ENCODE data around the gene LMBR1L. TPM values are rescaled to one million over a fixed set of nuclear protein-coding genes. Genes with fewer than 3 reads are reported as not detected.
A peak's percentile ranks its signal among the peaks of the same experiment; 100 is the strongest.
"Not testable (repeated sequence)": the region's sequence is repeated elsewhere in the genome, so short reads cannot be mapped to it uniquely, and the experiment has no call there.

The LMBR1L gene, protein sequence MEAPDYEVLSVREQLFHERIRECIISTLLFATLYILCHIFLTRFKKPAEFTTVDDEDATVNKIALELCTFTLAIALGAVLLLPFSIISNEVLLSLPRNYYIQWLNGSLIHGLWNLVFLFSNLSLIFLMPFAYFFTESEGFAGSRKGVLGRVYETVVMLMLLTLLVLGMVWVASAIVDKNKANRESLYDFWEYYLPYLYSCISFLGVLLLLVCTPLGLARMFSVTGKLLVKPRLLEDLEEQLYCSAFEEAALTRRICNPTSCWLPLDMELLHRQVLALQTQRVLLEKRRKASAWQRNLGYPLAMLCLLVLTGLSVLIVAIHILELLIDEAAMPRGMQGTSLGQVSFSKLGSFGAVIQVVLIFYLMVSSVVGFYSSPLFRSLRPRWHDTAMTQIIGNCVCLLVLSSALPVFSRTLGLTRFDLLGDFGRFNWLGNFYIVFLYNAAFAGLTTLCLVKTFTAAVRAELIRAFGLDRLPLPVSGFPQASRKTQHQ
- polyA plus RNA-seq (ENCODE audit: low read depth in 6 of 6) = 10 to 100 TPM; 42.4 to 93.6 (median 59.1) TPM

DNA sequence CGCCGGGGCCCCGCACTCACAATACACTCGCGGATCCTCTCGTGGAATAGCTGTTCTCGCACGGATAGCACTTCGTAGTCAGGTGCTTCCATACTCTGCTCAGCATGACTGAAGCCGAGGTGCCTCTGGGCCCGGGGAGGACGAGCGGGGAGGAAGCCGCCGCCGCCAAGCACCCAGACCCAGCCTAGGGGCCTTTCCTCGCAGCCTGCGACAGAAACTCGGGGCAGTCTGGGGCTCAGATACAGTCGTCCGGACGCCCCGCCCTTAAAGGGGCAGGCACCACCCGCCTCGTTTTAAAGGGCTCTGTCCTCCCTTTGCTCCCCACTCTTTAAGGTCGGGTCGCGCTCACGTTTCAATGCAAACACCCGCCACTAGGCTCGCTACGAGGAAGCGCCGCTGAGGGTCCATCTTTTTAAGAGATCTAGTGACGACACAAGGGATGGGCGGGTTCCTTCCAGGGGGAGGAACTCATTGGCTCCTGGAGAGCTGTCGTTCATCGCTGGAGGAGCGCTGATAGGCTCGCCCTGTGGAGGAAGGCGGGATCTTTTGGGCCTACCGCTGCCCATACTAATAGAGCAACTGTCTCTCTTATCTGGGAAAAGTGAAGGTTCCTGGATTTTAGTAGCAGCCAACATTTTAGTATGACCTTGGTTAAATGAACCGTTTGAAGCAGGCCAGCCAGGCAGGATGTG is at the start of gene LMBR1L:
Gene LMBR1L (minus strand): TSS at position 384 of the 692 bp plus-strand sequence. CDS start 292 bp downstream, at position 92.
- ATAC-seq (ENCODE audit: low read depth in 2 of 2) (peak; percentile 89), DNase-seq (peak; percentile 97)
- peak within 1 kb of the TSS; percentile 96 to 100 (median 98) for H3K4me3 Mint-ChIP-seq
- no peaks in the 10 kb centered on the region for H3K9me3 Mint-ChIP-seq
- peak within 1 kb of the TSS; percentile 96 to 99 (median 98) for H3K27ac Mint-ChIP-seq
- peaks cover 36 to 53% (median 37%) of the 10 kb centered on the region in 3 donors for H3K4me1 Mint-ChIP-seq
- no peaks in the 10 kb centered on the region for H3K27me3 Mint-ChIP-seq
- H3K36me3 Mint-ChIP-seq = no peaks in the 10 kb centered on the region

DNA sequence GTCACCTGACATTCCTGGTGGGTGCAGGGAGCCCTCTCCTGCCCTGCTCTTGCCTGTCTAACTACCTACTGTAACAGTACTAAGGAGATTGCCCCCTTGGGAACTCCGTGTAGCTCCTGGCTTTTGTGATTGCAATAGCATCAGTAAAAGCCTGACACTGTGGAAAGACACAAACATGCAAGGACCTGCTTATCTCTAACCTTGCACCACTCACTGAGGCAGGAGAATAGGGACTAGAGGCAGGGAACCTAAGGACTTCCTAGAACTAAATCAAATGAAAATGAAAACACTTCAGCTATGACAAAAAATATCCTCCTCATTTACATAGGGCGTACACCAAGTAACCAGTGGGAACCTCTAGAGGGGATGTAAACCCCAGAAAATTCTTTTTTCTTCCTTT is 49.8 kb upstream of the LMBR1L start:
- DNase-seq = peak; percentile 34
- H3K9me3 Mint-ChIP-seq = no peaks in the 10 kb centered on the region
- H3K4me1 Mint-ChIP-seq = peaks cover 24 to 48% (median 38%) of the 10 kb centered on the region in 3 donors
- H3K4me3 Mint-ChIP-seq = peak overlapping the region; percentile 60 to 91 (median 81)
- H3K27me3 Mint-ChIP-seq = no peaks in the 10 kb centered on the region
- H3K36me3 Mint-ChIP-seq = no peaks in the 10 kb centered on the region
- peak overlapping the region; percentile 88 to 93 (median 90) for H3K27ac Mint-ChIP-seq
- peak; percentile 65 to 73 for ATAC-seq (ENCODE audit: low read depth in 2 of 2)

DNA sequence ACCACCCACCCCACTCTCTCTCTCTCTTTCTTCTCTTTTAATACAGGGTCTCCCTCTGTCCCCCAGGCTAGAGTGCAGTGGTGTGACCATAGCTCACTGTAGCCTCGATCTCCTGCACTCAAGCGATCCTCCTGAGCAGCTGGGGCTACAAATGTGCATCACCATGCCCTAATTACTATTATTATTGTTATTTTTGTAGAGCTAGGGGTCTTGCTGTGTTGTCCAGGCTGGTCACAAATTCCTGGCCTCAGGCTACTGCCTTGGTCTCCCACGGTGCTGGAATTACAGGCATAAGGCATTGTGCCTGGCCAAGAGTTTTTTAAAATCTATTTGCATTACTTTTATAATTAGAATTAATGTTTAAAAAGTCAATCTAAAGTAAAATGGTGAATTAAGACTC is 43.6 kb upstream of the LMBR1L start:
- Mint-ChIP-seq H3K9me3 (no peaks in the 10 kb centered on the region), H3K27me3 (no peaks in the 10 kb centered on the region), H3K4me1 (peaks cover 6 to 22% (median 10%) of the 10 kb centered on the region in 3 donors), H3K36me3 (peaks cover 0 to 3% of the 10 kb centered on the region in 2 donors), H3K4me3 (no peak overlapping the region), H3K27ac (peak overlapping the region in 1 of 6 donors; percentile 53)
- ATAC-seq (ENCODE audit: low read depth in 2 of 2) (no peak), DNase-seq (no peak)

DNA sequence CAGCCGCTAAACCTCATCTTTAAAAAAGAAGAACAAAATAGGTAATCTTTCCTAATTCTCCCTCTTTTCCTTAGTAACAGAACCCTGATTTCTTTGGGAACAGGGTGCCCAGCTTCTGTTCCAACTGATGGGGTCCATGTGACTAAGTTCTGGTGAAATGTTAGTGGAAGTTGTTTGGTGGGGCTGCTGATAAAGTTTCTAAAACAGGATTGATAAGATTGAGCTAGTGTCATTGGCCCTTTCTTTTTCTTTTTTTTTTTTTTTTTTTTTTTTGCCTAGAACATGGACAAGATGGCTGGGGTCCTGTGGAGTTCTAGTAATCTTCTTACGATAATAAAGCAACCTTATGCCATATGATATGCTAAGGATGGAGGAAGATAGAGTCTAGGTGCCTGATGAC is 36.7 kb upstream of the LMBR1L start:
- Mint-ChIP-seq H3K36me3 (peaks cover 8 to 9% of the 10 kb centered on the region in 2 donors), H3K27ac (peak overlapping the region in 1 of 6 donors; percentile 36), H3K27me3 (no peaks in the 10 kb centered on the region), H3K9me3 (no peaks in the 10 kb centered on the region), H3K4me1 (peaks cover 0 to 9% (median 4%) of the 10 kb centered on the region in 3 donors), H3K4me3 (no peak overlapping the region)
- DNase-seq (no peak), ATAC-seq (ENCODE audit: low read depth in 2 of 2) (no peak)

DNA sequence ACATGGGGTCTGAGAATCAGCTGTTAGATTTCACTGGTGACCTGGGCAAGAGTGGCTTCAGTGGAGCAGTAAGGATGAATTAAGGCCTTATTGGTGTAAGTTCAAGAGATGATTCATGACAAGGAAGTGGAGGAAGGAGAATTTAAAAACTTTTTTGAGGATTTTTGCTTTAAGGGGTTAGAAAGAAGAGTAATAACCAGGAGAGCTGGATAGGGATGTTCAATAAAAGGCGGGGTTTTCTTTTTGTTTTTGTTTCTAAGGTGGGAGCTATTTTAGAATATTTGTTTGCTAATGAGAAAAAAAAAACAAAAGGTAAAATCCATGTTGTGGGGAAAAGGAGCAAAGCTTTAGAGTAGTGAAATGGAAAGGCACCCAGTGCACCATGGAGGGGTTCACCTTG is 35.8 kb upstream of the LMBR1L start:
- DNase-seq (no peak), ATAC-seq (ENCODE audit: low read depth in 2 of 2) (no peak)
- H3K4me1 Mint-ChIP-seq = peaks cover 0 to 9% (median 4%) of the 10 kb centered on the region in 3 donors
- H3K27me3 Mint-ChIP-seq = no peaks in the 10 kb centered on the region
- H3K27ac Mint-ChIP-seq = no peak overlapping the region
- peaks cover 8 to 9% of the 10 kb centered on the region in 2 donors for H3K36me3 Mint-ChIP-seq
- H3K9me3 Mint-ChIP-seq = no peaks in the 10 kb centered on the region
- H3K4me3 Mint-ChIP-seq = no peak overlapping the region

DNA sequence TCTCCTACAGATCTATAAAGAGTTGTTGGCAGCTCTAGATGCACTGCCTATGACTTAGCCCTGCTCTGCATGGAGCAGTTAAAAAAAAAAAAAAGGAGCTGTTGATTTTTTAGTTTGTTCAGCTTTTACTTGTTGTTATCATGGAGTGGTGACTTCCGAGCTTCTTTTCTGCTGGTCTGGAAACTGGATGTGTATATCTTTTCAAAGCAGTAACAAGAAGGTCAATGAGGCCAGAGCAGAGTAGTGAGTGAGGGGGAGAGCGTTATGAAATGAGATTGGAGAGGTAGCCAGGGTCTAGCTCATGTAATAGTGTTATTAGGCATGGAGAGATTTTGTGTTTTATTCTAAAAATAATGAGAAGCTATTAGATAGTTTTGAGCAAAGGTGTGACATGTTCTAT is 33.7 kb upstream of the LMBR1L start:
- H3K4me3 Mint-ChIP-seq = no peak overlapping the region
- H3K27me3 Mint-ChIP-seq = no peaks in the 10 kb centered on the region
- no peak overlapping the region for H3K27ac Mint-ChIP-seq
- H3K9me3 Mint-ChIP-seq = no peaks in the 10 kb centered on the region
- H3K36me3 Mint-ChIP-seq = peaks cover 6 to 8% of the 10 kb centered on the region in 2 donors
- no peak for DNase-seq
- H3K4me1 Mint-ChIP-seq = no peaks in the 10 kb centered on the region
- ATAC-seq (ENCODE audit: low read depth in 2 of 2) = no peak

DNA sequence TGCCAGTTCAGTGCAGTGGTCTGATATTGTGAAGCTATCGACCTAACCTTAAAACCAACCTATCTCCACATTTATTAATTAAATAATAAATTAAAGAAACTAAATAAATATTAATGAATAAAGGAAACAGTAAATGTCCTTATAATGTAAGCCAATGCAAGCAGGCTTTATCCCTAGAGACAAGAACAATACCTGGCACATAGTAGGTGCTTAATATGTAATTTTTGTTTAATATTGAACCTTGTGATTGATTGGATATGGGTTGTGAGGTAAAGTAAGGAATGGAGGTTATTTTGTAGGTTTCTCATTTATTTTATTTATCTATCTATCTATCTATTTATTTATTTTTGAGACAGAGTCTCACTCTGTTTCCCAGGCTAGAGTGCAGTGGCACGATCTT is 28.4 kb upstream of the LMBR1L start:
- Mint-ChIP-seq H3K9me3 (no peaks in the 10 kb centered on the region), H3K4me3 (no peak overlapping the region), H3K27ac (no peak overlapping the region), H3K4me1 (peaks cover 0 to 3% (median under 1%) of the 10 kb centered on the region in 3 donors), H3K36me3 (no peaks in the 10 kb centered on the region), H3K27me3 (no peaks in the 10 kb centered on the region)
- DNase-seq (no peak), ATAC-seq (ENCODE audit: low read depth in 2 of 2) (no peak)

DNA sequence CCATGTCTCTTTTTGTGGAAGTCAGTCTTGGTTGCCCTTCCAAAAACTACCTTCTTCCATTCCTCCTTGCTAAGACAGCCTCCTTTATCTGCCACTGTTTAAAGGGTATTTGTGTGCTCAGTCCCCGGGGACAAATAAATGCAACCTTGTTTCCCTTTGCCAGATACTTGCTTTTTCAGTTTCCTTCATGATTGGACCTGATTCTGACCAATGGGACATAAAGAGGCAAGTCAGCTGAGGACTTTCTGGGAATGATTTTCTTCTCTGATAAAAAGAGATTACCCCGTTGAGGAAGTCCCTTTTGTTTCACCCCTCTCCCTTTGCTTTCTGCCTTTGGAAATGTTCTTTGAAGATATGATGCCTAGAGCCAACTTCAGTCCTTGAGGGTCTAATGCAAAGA is 27.9 kb upstream of the LMBR1L start:
- Mint-ChIP-seq H3K4me1 (peaks cover 0 to 3% (median 3%) of the 10 kb centered on the region in 3 donors), H3K27ac (no peak overlapping the region), H3K4me3 (no peak overlapping the region), H3K9me3 (no peaks in the 10 kb centered on the region), H3K27me3 (no peaks in the 10 kb centered on the region), H3K36me3 (no peaks in the 10 kb centered on the region)
- DNase-seq = no peak
- ATAC-seq (ENCODE audit: low read depth in 2 of 2) = no peak

DNA sequence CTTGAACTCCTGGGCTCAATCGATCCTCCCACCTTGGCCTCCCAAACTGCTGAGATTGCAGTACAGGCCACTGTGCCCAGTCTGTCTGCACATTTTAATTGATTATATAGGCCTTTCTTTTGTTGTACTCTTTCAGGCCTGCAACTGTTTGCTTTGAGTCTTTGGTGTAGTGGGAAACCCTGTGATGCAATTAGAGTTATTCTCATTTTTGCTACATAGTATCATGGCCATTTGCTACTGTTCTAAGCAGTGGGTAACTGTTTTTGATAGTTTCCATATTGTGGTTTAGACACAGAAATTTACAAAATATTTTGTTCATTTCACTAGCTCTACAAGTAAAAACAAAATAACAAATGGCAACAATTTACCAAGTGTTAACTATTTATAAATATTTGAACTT is 26.8 kb upstream of the LMBR1L start:
- no peaks in the 10 kb centered on the region for H3K36me3 Mint-ChIP-seq
- no peaks in the 10 kb centered on the region for H3K27me3 Mint-ChIP-seq
- ATAC-seq (ENCODE audit: low read depth in 2 of 2) = no peak
- DNase-seq = no peak
- no peak overlapping the region for H3K27ac Mint-ChIP-seq
- H3K4me3 Mint-ChIP-seq = peak overlapping the region in 1 of 8 donors; percentile 24
- peaks cover 0 to 10% (median 3%) of the 10 kb centered on the region in 3 donors for H3K4me1 Mint-ChIP-seq
- no peaks in the 10 kb centered on the region for H3K9me3 Mint-ChIP-seq

DNA sequence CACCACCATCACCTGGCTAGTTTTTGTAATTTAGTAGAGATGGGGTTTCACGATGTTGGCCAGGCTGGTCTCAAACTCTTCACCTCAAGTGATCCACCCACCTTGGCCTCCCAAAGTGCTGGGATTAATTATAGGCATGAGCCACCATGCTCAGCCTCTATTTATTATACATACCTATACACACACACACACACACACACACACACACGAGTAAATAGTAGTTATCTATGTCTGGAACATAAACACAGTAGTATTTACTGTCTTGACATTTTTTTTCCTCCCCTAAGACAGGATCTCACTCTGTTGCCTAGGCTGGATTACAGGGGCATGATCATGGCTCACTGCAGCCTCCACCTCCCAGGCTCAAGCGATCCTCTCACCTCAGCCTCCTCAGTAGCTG is 26.4 kb upstream of the LMBR1L start:
- DNase-seq; H3K9me3 Mint-ChIP-seq; H3K27me3 Mint-ChIP-seq; ATAC-seq (ENCODE audit: low read depth in 2 of 2); H3K36me3 Mint-ChIP-seq: not testable (repeated sequence)
- H3K4me1 Mint-ChIP-seq = peaks cover 4 to 15% (median 6%) of the 10 kb centered on the region in 3 donors
- peak overlapping the region in 1 of 6 donors; percentile 65 for H3K27ac Mint-ChIP-seq
- peak overlapping the region in 2 of 8 donors; percentile 24 to 59 for H3K4me3 Mint-ChIP-seq

DNA sequence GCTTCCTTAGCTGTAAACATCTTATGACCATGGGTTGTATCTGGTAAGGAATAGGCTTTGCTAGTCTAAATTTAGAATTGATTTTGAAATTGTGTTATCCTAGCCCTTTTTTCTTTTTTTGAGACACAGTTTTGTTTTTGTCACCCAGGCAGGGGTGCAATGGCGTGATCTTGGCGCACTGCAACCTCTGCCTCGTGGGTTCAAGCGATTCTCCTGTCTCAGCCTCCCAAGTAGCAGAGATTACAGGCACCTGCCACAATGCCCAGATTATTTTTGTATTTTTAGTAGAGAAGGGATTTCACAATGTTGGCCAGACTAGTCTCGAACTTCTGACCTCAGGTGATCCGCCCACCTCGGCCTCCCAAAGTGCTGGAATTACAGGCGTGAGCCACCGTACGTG is 22.9 kb upstream of the LMBR1L start:
- DNase-seq = no peak
- no peaks in the 10 kb centered on the region for H3K9me3 Mint-ChIP-seq
- peaks cover 0 to 10% of the 10 kb centered on the region in 2 donors for H3K36me3 Mint-ChIP-seq
- no peaks in the 10 kb centered on the region for H3K27me3 Mint-ChIP-seq
- peak overlapping the region in 2 of 6 donors; percentile 5 to 23 for H3K27ac Mint-ChIP-seq
- H3K4me1 Mint-ChIP-seq = peaks cover 26 to 40% (median 29%) of the 10 kb centered on the region in 3 donors
- peak overlapping the region in 2 of 8 donors; percentile 5 to 10 for H3K4me3 Mint-ChIP-seq
- ATAC-seq (ENCODE audit: low read depth in 2 of 2) = no peak

DNA sequence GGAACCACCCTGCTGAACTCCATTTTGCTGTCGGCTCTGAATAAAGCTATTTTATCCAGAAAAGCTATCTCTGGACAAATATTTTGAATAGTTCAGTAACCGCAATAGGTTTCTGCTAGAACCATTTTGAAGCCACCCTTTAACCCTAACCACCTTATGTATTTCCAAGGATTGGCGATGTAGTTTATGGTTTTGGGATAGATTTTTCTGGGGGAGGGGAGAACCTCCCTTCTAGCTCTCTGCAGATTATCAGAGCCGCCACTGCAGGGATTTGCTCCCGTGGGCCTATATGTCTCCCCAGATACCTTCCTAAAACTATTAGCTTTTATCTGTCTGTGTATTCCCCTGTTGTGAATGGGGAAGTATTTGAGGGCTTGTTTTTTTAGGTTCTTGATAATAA is 22.4 kb upstream of the LMBR1L start:
- H3K36me3 Mint-ChIP-seq = peaks cover 0 to 12% of the 10 kb centered on the region in 2 donors
- H3K27ac Mint-ChIP-seq = peak overlapping the region in 1 of 6 donors; percentile 35
- H3K27me3 Mint-ChIP-seq = no peaks in the 10 kb centered on the region
- ATAC-seq (ENCODE audit: low read depth in 2 of 2) (no peak), DNase-seq (no peak)
- H3K4me3 Mint-ChIP-seq = peak overlapping the region in 2 of 8 donors; percentile 29 to 100
- H3K9me3 Mint-ChIP-seq = no peaks in the 10 kb centered on the region
- H3K4me1 Mint-ChIP-seq = peaks cover 26 to 43% (median 29%) of the 10 kb centered on the region in 3 donors

DNA sequence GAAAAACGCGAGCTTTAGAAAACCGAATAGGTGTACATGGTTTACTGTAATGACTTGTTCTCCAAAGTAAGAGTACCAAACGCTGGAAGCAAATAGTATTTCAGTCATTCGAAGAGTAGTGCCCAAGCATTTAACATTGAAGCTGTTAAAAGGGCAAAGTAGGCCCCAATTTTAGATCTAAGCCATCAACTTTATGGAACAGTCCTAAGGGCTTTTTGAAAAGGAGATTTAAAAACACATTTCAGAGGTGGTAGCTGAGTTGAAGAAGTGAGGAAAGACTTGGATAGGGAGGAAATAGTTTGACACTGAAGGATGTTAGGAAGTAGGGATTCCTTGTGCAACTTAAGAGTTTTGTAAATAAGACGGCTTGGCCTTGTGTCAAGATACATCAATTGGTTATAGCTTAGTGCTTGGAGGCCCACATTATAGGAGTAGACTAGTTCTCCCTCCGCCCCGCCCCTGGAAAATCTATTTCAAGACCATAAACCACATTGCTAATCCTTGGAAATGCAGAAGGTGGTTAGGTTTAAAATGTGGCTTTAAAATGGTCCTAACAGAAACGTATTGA is 21.3 kb upstream of the LMBR1L start:
- Mint-ChIP-seq H3K4me3 (peak overlapping the region; percentile 81 to 100 (median 92)), H3K9me3 (no peaks in the 10 kb centered on the region), H3K27me3 (no peaks in the 10 kb centered on the region), H3K4me1 (peaks cover 26 to 49% (median 36%) of the 10 kb centered on the region in 3 donors), H3K27ac (peak overlapping the region; percentile 70 to 97 (median 94)), H3K36me3 (peaks cover 0 to 22% of the 10 kb centered on the region in 2 donors)
- ATAC-seq (ENCODE audit: low read depth in 2 of 2) = no peak
- no peak for DNase-seq

All from naive B cell (primary cell).